Activated naive CD8-positive, alpha-beta T cell treated with anti-CD3 and anti-CD28 coated beads for 36 hours (primary cell): ENCODE data around the gene ANK2. TPM values are rescaled to one million over a fixed set of nuclear protein-coding genes. Genes with fewer than 3 reads are reported as not detected.

Experiments used
- DNase-seq: peaks from one replicate; pipeline ENCODE4 v3.0.0; 2021
- H3K27ac Mint-ChIP-seq: one replicate; pipeline ENCODE4 v1.8.0; 2022; ENCODE audit warnings: mild to moderate bottlenecking, moderate library complexity, mixed read lengths
- H3K27me3 Mint-ChIP-seq: one replicate; pipeline ENCODE4 v1.8.0; 2022; ENCODE audit warnings: mild to moderate bottlenecking, mixed read lengths
- H3K36me3 Mint-ChIP-seq: one replicate; pipeline ENCODE4 v1.8.0; 2021; ENCODE audit warnings: mild to moderate bottlenecking, mixed read lengths
- H3K4me1 Mint-ChIP-seq: one replicate; pipeline ENCODE4 v1.8.0; 2021; ENCODE audit warnings: mixed read lengths
- H3K4me3 Mint-ChIP-seq: one replicate; pipeline ENCODE4 v1.8.0; 2022; ENCODE audit warnings: mild to moderate bottlenecking, moderate library complexity, mixed read lengths
- H3K9me3 Mint-ChIP-seq: one replicate; pipeline ENCODE4 v1.8.0; 2022; ENCODE audit warnings: mixed read lengths
- total RNA-seq, 2 experiments: library from RNA; stranded (reverse); gene quantifications; one replicate each; pipeline ENCODE4 v1.2.3, GENCODE V29; 2021

ANK2 gene
- total RNA-seq, 2 experiments from 2014 or later = 1.9 to 2.0 TPM

- Mint-ChIP-seq H3K27me3 (peaks cover 7% of the 10 kb centered on the region), H3K4me3 (no peak overlapping the region), H3K27ac (no peak overlapping the region), H3K9me3 (no peaks in the 10 kb centered on the region), H3K4me1 (peaks cover 2% of the 10 kb centered on the region), H3K36me3 (no peaks in the 10 kb centered on the region)
- no peak for DNase-seq
Observed at GRCh38 chr4:113144091-113144490, 94.6 kb downstream of the ANK2 start.

DNA sequence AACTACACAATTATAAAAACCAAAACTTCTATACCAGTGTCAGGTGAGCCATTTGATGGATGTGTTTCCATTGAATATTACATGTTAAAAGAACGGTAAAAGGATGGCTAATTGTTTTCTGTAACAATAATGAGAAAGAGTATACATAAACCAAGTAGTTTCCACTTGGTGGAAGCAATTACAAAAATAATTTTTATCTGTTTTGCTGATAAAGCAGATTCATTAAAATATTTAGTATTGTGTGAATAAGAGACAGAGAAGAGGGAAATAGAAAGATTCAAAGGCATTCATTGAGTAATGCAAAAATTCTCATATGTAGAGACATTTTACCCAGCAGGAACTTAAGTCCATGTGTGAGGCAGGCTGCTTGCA, 95.7 kb downstream of the ANK2 start:
- Mint-ChIP-seq H3K27me3 (peaks cover 7% of the 10 kb centered on the region), H3K4me3 (no peak overlapping the region), H3K27ac (no peak overlapping the region), H3K4me1 (peaks cover 2% of the 10 kb centered on the region), H3K36me3 (no peaks in the 10 kb centered on the region), H3K9me3 (no peaks in the 10 kb centered on the region)
- DNase-seq = no peak

GRCh38 chr4:113145519-113146291, 96.3 kb downstream of the ANK2 start:
- no peak for DNase-seq
- H3K4me1 Mint-ChIP-seq = peaks cover 2% of the 10 kb centered on the region
- no peaks in the 10 kb centered on the region for H3K36me3 Mint-ChIP-seq
- no peak overlapping the region for H3K27ac Mint-ChIP-seq
- H3K9me3 Mint-ChIP-seq = no peaks in the 10 kb centered on the region
- no peak overlapping the region for H3K4me3 Mint-ChIP-seq
- H3K27me3 Mint-ChIP-seq = peaks cover 7% of the 10 kb centered on the region

GRCh38 chr4:113146876-113147358, 97.5 kb downstream of the ANK2 start:
- peaks cover 7% of the 10 kb centered on the region for H3K27me3 Mint-ChIP-seq
- no peak for DNase-seq
- no peak overlapping the region for H3K27ac Mint-ChIP-seq

DNA sequence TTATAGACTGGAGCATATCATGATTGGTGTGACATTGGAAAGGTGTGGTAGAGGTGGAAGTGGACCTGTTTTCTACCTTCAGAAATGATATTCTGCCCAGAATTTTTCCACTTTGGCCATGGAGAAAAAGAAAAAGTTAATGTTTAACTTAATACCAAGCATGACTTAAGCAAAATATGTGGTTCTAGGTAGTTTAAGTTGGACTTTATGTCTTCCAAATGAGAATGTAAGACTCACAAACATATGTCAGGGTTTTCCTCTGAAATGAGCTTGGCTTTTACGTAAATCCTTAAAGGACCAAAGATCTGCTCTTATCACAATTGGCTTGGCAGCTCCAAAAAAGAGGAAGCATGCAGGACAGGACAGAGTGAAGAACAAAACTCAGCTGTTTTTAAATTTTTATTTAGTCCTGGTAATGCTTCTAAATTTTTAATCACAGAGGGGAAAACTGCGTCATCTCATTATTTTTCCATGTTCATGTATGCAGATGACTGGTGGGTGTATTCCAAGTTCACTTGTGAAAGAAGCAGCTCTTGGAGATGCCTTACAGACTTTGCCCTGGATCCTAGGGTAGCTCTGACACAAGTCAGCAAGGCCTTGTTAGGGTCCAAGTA, 98.2 kb downstream of the ANK2 start:
- H3K27ac Mint-ChIP-seq = no peak overlapping the region
- no peaks in the 10 kb centered on the region for H3K9me3 Mint-ChIP-seq
- peaks cover 7% of the 10 kb centered on the region for H3K27me3 Mint-ChIP-seq
- peaks cover 2% of the 10 kb centered on the region for H3K4me1 Mint-ChIP-seq
- no peak overlapping the region for H3K4me3 Mint-ChIP-seq
- H3K36me3 Mint-ChIP-seq = no peaks in the 10 kb centered on the region
- no peak for DNase-seq

More at GRCh38 chr4:113146876-113147358, 97.5 kb downstream of the ANK2 start:
- peaks cover 2% of the 10 kb centered on the region for H3K4me1 Mint-ChIP-seq
- H3K4me3 Mint-ChIP-seq = no peak overlapping the region
- no peaks in the 10 kb centered on the region for H3K36me3 Mint-ChIP-seq
- H3K9me3 Mint-ChIP-seq = no peaks in the 10 kb centered on the region

DNA sequence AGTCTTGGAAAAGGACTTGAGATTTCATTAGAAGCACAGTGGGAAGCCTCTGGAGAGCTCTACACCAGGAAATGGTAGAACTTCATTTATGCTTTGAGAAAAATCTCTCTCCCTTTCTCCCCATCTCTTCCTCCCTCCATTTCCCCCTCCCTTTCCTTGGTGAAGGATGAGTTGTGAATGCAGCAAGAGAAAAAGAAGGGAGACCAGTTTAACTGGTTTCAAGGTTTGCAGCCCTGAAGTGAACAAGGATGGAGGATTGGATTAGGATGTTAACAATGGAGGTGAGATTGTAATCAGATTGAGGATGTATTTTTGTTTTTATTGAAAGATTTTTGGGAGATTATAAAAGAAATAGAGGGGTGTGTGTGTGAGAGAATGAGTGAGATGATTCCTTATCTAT, 99.5 kb downstream of the ANK2 start:
- no peaks in the 10 kb centered on the region for H3K27me3 Mint-ChIP-seq
- H3K36me3 Mint-ChIP-seq = no peaks in the 10 kb centered on the region
- DNase-seq = no peak
- H3K9me3 Mint-ChIP-seq = no peaks in the 10 kb centered on the region
- H3K27ac Mint-ChIP-seq = no peak overlapping the region
- H3K4me1 Mint-ChIP-seq = peaks cover 2% of the 10 kb centered on the region
- no peak overlapping the region for H3K4me3 Mint-ChIP-seq

DNA sequence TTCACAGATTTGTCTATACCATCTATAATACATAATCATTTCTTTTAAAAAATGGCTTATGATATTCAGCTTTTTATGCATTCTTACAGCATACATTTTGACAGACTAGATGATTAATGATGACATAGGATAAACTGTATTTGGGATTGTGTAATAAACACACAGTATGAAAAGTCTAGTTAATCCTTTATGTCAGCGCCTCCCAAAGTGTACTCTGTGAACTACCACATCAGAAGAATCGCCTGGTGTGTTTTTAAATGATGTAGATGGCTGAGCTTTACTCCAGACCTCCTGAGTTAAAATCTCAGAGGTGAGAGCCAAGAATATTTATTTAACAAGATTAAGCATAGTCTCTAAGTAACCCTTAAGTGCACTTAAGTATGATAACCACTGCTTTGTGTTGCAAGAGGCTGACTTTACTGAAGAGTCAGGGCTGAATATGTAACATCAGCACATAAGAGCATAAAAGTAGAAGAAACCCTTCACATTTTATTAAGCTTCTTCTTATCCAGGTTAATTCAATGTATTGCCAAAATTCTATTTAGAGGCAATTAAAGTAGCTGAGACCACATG, 104.2 kb downstream of the ANK2 start:
- Mint-ChIP-seq H3K9me3 (no peaks in the 10 kb centered on the region), H3K27me3 (no peaks in the 10 kb centered on the region), H3K36me3 (no peaks in the 10 kb centered on the region), H3K4me1 (no peaks in the 10 kb centered on the region), H3K27ac (no peak overlapping the region), H3K4me3 (no peak overlapping the region)
- DNase-seq = no peak

DNA sequence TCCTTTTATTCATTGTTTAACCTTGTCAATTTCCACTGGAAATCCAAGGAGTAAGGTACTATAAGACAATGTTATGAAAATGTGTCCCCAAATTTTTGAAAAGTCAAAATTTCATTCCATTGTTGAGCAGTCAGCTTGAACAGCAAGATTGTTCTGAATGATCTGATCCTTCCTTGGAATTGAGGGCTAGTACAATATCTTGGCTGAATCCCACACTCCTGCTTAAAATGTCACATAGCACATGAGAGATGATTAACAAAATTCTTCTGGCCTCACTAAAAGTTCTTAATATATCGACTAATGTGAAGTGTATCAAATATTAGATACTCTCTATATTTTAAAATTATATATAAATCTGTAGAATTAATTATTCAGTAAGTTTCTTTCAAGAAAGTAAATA, 104.8 kb downstream of the ANK2 start:
- DNase-seq = no peak
- H3K4me3 Mint-ChIP-seq = no peak overlapping the region
- no peaks in the 10 kb centered on the region for H3K4me1 Mint-ChIP-seq
- H3K27ac Mint-ChIP-seq = no peak overlapping the region
- no peaks in the 10 kb centered on the region for H3K36me3 Mint-ChIP-seq
- no peaks in the 10 kb centered on the region for H3K9me3 Mint-ChIP-seq
- no peaks in the 10 kb centered on the region for H3K27me3 Mint-ChIP-seq

- Mint-ChIP-seq H3K36me3 (no peaks in the 10 kb centered on the region), H3K9me3 (no peaks in the 10 kb centered on the region), H3K27me3 (no peaks in the 10 kb centered on the region), H3K4me1 (no peaks in the 10 kb centered on the region), H3K27ac (no peak overlapping the region), H3K4me3 (no peak overlapping the region)
- DNase-seq = no peak
Observed at GRCh38 chr4:113157086-113157857, 107.8 kb downstream of the ANK2 start.

- no peak for DNase-seq
- Mint-ChIP-seq H3K4me1 (no peaks in the 10 kb centered on the region), H3K9me3 (no peaks in the 10 kb centered on the region), H3K4me3 (no peak overlapping the region), H3K36me3 (no peaks in the 10 kb centered on the region), H3K27me3 (no peaks in the 10 kb centered on the region), H3K27ac (no peak overlapping the region)
Observed at GRCh38 chr4:113159942-113160545, 110.6 kb downstream of the ANK2 start.

GRCh38 chr4:113160548-113160947, 111.1 kb downstream of the ANK2 start:
- H3K4me1 Mint-ChIP-seq = no peaks in the 10 kb centered on the region
- no peaks in the 10 kb centered on the region for H3K27me3 Mint-ChIP-seq
- H3K4me3 Mint-ChIP-seq = no peak overlapping the region
- H3K27ac Mint-ChIP-seq = no peak overlapping the region
- no peaks in the 10 kb centered on the region for H3K36me3 Mint-ChIP-seq
- no peaks in the 10 kb centered on the region for H3K9me3 Mint-ChIP-seq
- no peak for DNase-seq

DNA sequence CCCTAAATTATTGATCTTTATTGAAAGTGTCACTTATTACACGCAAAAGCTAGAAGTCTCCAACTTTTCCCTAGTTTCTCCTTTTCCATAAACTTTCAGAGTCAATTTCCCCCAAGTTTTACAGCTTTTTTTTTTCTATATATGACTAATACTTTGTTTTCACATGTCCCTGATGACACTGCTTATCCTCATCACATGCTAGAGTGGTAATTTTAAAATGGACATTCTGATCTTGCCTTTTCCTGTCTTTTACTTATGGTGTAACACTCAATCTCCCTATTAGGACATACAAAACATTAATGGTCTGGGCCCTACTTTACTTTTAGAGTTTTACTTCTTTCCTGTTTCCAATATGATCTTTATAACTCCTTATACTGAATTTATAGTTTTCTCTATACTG, 112.6 kb downstream of the ANK2 start:
- Mint-ChIP-seq H3K27ac (no peak overlapping the region), H3K4me3 (no peak overlapping the region), H3K36me3 (no peaks in the 10 kb centered on the region), H3K4me1 (no peaks in the 10 kb centered on the region), H3K27me3 (no peaks in the 10 kb centered on the region), H3K9me3 (no peaks in the 10 kb centered on the region)
- DNase-seq = no peak

DNA sequence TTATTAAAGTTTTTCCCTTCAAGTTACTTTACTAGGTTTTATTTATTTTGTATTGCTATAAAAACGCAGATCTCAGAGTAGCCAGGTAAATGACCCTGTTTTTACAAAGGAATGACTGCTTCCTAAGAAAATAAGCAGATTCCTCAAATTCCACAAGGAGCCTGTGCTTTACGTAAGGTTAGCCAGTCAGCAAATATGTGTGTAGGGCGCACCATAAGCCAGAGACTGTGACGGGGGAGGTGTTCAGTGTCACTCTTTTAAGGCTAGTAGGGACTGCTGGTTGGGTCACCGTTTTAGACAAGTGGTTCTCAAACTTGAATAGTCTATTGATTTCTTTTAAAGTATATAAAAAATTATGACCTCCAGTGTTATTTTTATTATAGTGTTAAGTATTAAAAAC, 119.9 kb downstream of the ANK2 start:
- H3K36me3 Mint-ChIP-seq = no peaks in the 10 kb centered on the region
- DNase-seq = no peak
- no peak overlapping the region for H3K4me3 Mint-ChIP-seq
- no peaks in the 10 kb centered on the region for H3K4me1 Mint-ChIP-seq
- H3K9me3 Mint-ChIP-seq = no peaks in the 10 kb centered on the region
- peaks cover 6% of the 10 kb centered on the region for H3K27me3 Mint-ChIP-seq
- no peak overlapping the region for H3K27ac Mint-ChIP-seq

DNA sequence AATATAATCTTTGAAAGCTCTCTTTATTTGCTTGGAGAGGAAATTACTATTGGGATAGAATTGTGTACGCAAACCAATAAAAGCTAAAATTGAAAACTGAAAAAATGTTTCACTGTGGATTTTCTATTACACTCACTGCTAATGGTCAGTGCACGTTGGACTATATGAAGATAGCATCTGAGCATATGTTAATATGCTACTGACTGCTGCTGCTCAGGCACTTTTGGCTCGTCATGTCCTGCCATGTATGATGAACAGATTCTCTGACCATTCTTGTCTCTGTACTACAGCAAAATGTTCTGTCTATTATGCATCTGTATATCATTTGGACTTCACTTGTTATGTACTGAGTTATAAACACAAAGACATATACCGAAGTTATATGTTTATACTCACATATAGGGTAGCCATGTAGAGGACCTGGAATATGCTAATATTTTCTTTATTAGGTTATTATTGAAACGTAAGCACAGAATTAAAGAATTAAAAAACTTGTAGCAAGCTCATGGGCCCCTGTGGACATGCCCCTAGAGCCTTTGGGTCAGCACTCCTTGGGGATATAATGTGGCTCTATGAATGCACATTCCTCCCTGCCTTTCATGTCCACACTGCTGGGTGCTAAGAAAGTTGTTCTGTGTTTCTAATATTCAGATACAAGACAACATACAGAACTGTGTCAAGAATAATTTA, 120.8 kb downstream of the ANK2 start:
- Mint-ChIP-seq H3K4me3 (no peak overlapping the region), H3K9me3 (no peaks in the 10 kb centered on the region), H3K4me1 (no peaks in the 10 kb centered on the region), H3K27me3 (peaks cover 6% of the 10 kb centered on the region), H3K36me3 (no peaks in the 10 kb centered on the region), H3K27ac (no peak overlapping the region)
- DNase-seq = no peak
